Activated T-helper 1 cell treated with Interleukin-2 at 50 U/mL for 16 hours (primary cell): ENCODE data around the gene SPOPL.
A peak's percentile ranks its signal among the peaks of the same experiment; 100 is the strongest.
"Not testable (repeated sequence)": the region's sequence is repeated elsewhere in the genome, so short reads cannot be mapped to it uniquely, and the experiment has no call there.

Experiments used
- DNase-seq: peaks from one replicate; pipeline ENCODE4 v3.0.0-alpha.2; 2020; ENCODE audit warnings: low read depth

The SPOPL gene

GRCh38 chr2:138501425-138502254 is at the start of gene SPOPL:
SPOPL (plus strand) TSS chr2:138501770; CDS start chr2:138550217, 48,447 bp downstream.
- peak; percentile 79 for DNase-seq

- no peak for DNase-seq
Measured at GRCh38 chr2:138452324-138452723, 49.2 kb upstream of the SPOPL start.

DNA sequence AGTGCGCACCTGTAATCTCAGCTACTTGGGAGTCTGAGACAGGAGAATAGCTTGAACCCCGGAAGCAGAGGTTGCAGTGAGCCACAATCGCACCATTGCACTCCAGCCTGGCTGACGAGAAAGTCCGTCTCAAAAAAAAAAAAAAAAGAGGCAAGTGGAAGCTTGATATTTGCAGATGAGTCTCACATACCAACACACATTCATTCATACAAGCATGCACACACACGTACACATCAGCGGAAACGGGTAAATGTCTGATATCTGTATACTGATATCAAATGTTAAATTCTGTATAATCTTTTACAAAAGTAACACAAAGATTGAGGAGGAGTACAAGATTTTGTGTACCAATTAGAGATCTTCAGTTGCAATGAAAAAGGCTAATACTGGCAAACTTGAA is 47.8 kb upstream of the SPOPL start:
- DNase-seq, result no peak

- DNase-seq, result no peak
Measured at GRCh38 chr2:138454761-138455160, 46.8 kb upstream of the SPOPL start.

GRCh38 chr2:138455275-138455674 is 46.3 kb upstream of the SPOPL start:
- DNase-seq, result no peak

DNA sequence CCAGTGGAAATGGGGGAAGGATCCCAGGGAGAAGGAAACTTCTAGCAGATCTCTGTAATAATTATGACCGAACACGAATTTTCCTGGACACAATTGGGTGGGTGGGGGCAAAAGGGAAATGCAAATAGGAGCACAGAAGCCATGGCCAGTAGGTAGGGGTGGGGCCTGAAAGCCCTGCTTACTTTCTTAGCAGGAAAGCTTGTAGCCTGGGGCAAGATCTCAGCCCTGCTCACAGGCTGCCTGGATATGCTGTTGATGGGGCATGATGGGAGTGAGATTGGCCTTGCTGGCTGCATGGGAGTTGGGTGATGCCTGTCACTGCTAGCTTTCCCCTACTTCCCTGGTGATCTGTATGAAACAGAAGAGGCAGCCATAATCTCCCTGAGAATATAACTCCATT is 45.9 kb upstream of the SPOPL start:
- no peak for DNase-seq

- not testable (repeated sequence) for DNase-seq
Measured at GRCh38 chr2:138462689-138463088, 38.9 kb upstream of the SPOPL start.

DNA sequence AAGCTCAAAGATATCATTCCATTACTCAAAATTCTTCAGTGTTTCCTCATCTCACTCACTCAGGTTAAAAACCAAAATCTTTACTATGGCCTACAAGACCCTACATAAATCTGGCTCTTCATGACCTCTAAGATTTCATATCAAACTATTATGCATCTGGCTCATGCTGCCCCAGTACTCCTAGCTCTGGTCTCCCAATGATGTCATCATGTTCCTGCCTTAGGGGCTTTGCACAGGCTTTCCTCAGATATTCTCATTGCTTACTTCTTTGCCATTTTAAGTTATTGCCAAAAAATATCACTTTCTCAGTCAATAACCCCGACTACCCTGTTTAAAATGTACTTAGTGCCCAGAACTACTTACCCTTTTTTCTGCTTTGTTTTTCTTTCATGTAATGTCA is 33.0 kb upstream of the SPOPL start:
- DNase-seq, result no peak

- no peak for DNase-seq
Measured at GRCh38 chr2:138469411-138469810, 32.2 kb upstream of the SPOPL start.

- DNase-seq, result no peak
Measured at GRCh38 chr2:138470941-138471340, 30.6 kb upstream of the SPOPL start.

DNA sequence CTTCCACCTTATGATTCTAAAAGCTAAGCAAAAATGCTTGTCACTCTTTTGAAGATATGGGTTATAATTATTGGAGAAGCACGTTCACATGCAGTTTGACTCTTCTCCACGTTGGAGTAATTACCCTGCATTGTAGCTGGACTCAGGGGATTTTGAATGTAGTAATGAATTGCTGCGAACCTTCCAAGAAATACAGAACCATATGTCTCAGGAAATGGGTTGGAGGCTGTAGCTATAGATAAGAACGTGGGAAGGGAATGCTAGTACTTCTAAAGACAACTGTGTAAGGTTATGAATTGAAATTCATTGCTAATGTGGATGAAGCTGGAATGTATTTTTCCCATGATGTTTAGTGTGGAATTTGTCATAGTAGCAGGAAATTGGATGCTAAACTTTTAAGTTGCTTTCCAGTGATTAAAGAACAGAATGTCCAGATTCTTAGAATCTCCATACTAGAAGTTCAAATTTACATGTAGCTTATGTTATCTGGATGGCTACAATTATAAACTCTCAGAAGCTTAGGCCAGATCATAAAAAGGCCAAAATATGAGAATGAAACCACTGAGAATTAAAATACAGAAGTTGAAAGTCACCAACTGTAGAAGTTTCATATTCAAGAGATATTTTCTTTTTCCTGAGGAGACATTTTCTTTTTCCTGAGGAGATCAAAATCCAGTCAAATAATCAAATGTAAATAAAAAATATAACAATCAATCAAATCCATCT is 27.3 kb upstream of the SPOPL start:
- no peak for DNase-seq

GRCh38 chr2:138475277-138475776 is 26.2 kb upstream of the SPOPL start:
- no peak for DNase-seq

DNA sequence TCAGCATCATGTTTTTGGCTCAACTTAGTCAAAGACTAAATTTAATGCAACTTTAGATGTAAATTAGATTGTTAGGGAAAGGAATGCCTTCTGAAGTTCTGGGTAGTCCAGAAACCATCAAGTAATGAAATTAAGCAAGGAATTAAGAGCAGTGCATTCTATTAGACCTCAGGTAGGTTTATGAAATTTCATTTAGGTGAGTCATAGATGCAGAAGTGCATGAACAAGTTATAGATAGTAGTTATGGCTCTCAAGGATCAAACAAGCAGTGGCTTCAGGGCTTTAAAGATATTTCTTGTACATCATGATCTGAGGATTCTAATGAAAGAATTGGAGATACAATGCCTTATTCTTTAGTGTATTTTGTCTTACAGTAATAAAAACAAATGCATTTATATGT is 25.4 kb upstream of the SPOPL start:
- DNase-seq, result no peak

DNA sequence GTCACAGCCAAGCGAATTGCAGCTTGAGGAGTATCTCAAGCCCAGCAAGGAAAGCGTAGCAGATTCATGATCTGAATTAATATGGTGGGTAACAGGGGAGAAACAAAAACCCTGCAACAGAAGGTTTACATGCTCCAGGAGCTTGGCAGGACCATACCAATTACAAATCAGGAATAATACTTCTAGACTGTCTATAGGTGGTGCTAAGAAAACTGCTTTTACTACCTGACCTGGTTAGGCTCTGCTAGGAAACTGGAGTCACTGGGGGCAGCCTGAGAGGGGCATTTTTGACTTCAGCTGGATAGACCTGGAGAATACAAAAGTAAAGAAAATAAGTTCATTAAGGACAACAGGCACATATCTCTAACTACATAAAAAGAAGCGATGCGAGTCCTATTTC is 24.6 kb upstream of the SPOPL start:
- DNase-seq, result no peak

DNA sequence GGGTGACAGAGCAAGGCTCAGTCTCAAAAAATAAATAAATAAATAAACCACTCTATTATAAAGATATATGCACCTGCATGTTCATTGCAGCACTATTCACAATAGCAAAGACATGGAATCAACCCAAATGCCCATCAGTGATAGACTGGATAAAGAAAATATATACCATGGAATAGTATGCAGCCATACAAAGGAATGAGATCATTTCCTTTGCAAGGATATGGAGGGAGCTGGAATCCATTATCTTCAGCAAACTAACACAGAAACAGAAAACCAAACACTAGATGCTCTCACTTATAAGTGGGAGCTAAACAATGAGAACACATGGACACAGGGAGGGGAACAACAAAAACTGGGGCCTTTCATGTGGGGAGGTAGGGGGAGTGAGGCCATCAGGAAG is 18.8 kb upstream of the SPOPL start:
- not testable (repeated sequence) for DNase-seq

GRCh38 chr2:138485019-138485418 is 16.6 kb upstream of the SPOPL start:
- no peak for DNase-seq

GRCh38 chr2:138486363-138487198 is 15.0 kb upstream of the SPOPL start:
- DNase-seq, result no peak

DNA sequence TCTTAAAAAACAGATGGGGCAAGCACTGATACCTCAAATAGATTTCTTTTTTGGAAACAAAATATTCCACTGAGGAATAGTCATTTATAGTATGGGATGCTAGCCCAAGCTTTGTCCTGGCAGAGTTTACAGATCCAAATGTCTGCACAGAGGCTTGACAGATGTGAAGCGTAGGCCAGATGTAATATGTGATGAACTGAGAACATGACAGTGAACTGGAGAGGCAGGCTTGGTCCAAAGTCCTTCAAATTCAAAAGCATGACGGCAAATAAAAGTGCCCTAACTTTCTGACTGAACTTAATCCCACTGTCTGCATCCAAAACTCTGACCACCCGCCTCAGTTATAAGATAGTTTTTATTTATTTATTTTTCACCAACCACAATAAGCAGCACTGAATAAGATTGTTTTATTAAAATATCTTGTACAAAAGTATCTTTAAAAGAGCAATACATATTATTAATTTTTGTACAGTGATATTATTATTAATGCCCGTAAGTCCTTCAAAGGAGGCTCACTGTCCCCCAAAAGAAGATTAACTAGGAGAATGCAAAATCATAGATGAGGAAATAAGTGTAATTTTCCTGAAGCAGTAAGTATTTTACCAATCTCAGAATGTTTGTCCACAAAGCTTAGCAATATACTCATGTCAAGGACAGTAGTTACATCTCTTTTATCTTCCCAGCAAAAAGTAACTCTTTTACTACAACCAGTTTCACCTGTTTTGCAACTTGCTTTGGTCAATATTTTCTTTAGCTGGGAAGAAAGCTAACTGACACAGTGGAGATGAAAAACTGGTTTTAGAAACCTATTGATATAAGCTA is 10.7 kb upstream of the SPOPL start:
- no peak for DNase-seq

- no peak for DNase-seq
Measured at GRCh38 chr2:138491495-138491862, 10.1 kb upstream of the SPOPL start.

GRCh38 chr2:138492160-138492559 is 9.4 kb upstream of the SPOPL start:
- DNase-seq, result no peak

DNA sequence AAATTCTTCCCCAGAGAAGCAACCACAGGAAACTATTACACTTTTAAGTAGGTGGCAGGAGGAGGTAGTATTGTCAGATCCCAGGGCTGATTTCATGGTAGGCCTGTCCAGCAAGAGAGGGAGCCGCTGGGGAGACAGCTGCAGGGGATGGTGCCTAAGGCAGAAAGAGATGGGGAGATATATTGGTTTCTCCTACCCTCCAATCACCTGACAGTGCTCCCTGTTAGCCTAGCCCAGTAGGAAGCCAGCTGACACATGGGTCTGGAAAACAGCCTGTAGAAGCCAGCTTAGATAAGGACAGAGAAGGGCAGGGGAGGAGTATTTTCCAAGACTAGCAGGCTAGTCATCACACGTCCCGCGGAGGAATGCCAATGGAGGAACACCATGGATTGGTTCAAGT is 8.2 kb upstream of the SPOPL start:
- no peak for DNase-seq
